ENCODE data around the gene LUZP1. TPM values are rescaled to one million over a fixed set of nuclear protein-coding genes. Genes with fewer than 3 reads are reported as not detected.

The LUZP1 gene
- total and polyA plus RNA-seq, 10 of the 15 experiments (the other 5 are each of a cell fraction or from before 2014, with no cell fraction given): 11.3 to 28.2 (median 17.3) TPM

DNA sequence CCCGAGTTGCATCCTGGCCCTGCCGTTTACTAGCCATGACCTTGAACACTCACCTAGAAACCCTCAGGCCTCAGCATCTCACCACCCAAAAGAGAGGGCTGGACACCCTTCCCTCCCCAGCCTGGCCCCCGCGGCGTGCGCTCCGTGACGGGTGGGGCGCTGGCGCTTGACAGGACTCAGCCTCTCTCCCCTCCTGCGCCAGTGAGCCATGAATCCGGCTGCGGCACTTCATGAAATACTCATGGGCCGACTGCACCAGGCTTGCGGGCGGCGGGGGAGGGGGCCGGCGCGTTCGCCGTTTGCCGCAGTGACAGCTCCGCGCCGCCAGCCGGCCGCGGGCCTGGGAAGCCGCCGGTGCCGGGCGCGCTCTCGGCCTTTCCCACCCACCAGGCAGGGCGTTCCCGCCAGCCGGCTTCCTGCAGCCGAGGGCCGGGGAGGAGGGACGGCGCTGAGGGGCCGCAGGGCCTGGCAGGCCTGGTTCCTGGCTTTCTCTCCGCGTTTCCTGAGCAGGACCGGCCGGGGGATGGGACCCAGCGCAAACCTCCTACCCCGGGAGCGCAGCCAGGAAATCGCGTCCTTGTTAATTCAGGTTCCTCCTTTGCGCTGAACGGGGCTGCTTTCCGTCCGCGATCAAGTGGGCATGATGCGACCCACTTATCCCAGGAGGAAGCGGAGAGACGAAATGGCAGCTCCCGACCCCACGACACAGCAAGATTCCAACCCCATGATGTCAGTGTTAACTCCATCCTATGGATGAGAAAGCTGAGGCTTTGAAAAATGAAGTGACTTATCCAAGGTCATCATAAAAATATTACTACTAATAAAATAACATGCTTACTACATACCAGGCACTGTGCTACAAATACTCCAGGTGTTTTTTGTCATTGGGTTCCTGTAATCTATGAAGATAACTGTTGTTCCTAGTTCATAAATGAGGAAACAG is 9.1 kb upstream of the LUZP1 start (continued):
- TF ChIP-seq, protein P1, sequence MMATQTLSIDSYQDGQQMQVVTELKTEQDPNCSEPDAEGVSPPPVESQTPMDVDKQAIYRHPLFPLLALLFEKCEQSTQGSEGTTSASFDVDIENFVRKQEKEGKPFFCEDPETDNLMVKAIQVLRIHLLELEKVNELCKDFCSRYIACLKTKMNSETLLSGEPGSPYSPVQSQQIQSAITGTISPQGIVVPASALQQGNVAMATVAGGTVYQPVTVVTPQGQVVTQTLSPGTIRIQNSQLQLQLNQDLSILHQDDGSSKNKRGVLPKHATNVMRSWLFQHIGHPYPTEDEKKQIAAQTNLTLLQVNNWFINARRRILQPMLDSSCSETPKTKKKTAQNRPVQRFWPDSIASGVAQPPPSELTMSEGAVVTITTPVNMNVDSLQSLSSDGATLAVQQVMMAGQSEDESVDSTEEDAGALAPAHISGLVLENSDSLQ (IDR thresholded peaks at IDR 0.05): peak; percentile 30; the same call in 1 of the 2 replicates
- TF ChIP-seq RELA (IDR thresholded peaks at IDR 0.05; ENCODE audit: borderline replicate concordance, partially characterized antibody) (no peak), CREM (IDR thresholded peaks at IDR 0.05; ENCODE audit: low read depth) (no peak; the same call in 1 of the 2 replicates), PML (IDR thresholded peaks at IDR 0.05; ENCODE audit: low read length) (no peak), NFXL1 (IDR thresholded peaks at IDR 0.05; ENCODE audit: borderline replicate concordance) (no peak), ZNF24 (IDR thresholded peaks at IDR 0.05) (0 out of 2 replicates have a peak, but pooled peaks have one; percentile 59), IRF4 (IDR thresholded peaks at IDR 0.05; ENCODE audit: low read depth, low read length) (no peak), RB1 (IDR thresholded peaks at IDR 0.05; ENCODE audit: borderline replicate concordance) (peak; percentile 84; the same call in 1 of the 2 replicates), IKZF2 (IDR thresholded peaks at IDR 0.05) (peak; percentile 32 to 44; a peak in 2 of 4 replicates), PAX5 (IDR thresholded peaks at IDR 0.05; ENCODE audit: borderline replicate concordance, low read depth, low read length) (peak; percentile 78; the same call in 1 of the 2 replicates), TBL1XR1 (IDR thresholded peaks at IDR 0.05; ENCODE audit: low read depth, low read length) (no peak), CBX3 (IDR thresholded peaks at IDR 0.05; ENCODE audit: borderline replicate concordance, low read depth) (no peak), MEF2A (IDR thresholded peaks at IDR 0.05; ENCODE audit: insufficient read depth, low read depth, low read length) (0 out of 2 replicates have a peak, but pooled peaks have one; percentile 15), RAD51 (IDR thresholded peaks at IDR 0.05) (no peak)
- TF ChIP-seq, protein P2, sequence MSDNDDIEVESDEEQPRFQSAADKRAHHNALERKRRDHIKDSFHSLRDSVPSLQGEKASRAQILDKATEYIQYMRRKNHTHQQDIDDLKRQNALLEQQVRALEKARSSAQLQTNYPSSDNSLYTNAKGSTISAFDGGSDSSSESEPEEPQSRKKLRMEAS (IDR thresholded peaks at IDR 0.05; ENCODE audit: low read depth, low read length): peak; percentile 29; the same call in 1 of the 2 replicates
- TF ChIP-seq, protein P3, sequence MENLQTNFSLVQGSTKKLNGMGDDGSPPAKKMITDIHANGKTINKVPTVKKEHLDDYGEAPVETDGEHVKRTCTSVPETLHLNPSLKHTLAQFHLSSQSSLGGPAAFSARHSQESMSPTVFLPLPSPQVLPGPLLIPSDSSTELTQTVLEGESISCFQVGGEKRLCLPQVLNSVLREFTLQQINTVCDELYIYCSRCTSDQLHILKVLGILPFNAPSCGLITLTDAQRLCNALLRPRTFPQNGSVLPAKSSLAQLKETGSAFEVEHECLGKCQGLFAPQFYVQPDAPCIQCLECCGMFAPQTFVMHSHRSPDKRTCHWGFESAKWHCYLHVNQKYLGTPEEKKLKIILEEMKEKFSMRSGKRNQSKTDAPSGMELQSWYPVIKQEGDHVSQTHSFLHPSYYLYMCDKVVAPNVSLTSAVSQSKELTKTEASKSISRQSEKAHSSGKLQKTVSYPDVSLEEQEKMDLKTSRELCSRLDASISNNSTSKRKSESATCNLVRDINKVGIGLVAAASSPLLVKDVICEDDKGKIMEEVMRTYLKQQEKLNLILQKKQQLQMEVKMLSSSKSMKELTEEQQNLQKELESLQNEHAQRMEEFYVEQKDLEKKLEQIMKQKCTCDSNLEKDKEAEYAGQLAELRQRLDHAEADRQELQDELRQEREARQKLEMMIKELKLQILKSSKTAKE (IDR thresholded peaks at IDR 0.05; ENCODE audit: low read depth, poor library complexity, severe bottlenecking): no peak
- TF ChIP-seq, protein P4, sequence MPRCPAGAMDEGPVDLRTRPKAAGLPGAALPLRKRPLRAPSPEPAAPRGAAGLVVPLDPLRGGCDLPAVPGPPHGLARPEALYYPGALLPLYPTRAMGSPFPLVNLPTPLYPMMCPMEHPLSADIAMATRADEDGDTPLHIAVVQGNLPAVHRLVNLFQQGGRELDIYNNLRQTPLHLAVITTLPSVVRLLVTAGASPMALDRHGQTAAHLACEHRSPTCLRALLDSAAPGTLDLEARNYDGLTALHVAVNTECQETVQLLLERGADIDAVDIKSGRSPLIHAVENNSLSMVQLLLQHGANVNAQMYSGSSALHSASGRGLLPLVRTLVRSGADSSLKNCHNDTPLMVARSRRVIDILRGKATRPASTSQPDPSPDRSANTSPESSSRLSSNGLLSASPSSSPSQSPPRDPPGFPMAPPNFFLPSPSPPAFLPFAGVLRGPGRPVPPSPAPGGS (IDR thresholded peaks at IDR 0.05; ENCODE audit: borderline replicate concordance, insufficient read depth, low read depth, low read length, poor library complexity, severe bottlenecking): no peak
- TF ChIP-seq, protein P5, sequence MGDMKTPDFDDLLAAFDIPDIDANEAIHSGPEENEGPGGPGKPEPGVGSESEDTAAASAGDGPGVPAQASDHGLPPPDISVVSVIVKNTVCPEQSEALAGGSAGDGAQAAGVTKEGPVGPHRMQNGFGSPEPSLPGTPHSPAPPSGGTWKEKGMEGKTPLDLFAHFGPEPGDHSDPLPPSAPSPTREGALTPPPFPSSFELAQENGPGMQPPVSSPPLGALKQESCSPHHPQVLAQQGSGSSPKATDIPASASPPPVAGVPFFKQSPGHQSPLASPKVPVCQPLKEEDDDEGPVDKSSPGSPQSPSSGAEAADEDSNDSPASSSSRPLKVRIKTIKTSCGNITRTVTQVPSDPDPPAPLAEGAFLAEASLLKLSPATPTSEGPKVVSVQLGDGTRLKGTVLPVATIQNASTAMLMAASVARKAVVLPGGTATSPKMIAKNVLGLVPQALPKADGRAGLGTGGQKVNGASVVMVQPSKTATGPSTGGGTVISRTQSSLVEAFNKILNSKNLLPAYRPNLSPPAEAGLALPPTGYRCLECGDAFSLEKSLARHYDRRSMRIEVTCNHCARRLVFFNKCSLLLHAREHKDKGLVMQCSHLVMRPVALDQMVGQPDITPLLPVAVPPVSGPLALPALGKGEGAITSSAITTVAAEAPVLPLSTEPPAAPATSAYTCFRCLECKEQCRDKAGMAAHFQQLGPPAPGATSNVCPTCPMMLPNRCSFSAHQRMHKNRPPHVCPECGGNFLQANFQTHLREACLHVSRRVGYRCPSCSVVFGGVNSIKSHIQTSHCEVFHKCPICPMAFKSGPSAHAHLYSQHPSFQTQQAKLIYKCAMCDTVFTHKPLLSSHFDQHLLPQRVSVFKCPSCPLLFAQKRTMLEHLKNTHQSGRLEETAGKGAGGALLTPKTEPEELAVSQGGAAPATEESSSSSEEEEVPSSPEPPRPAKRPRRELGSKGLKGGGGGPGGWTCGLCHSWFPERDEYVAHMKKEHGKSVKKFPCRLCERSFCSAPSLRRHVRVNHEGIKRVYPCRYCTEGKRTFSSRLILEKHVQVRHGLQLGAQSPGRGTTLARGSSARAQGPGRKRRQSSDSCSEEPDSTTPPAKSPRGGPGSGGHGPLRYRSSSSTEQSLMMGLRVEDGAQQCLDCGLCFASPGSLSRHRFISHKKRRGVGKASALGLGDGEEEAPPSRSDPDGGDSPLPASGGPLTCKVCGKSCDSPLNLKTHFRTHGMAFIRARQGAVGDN (IDR thresholded peaks at IDR 0.05): peak; percentile 73

Measured in GM12878 (cell line).